H9 (cell line): ENCODE data around the gene PASK. TPM values are rescaled to one million over a fixed set of nuclear protein-coding genes. Genes with fewer than 3 reads are reported as not detected.

Source experiments
- DNase-seq: peaks from one replicate; pipeline ENCODE4 v3.0.0-alpha.2; 2017
- H2AFZ ChIP-seq: one replicate; pipeline ENCODE4 v1.6.1; 2013; ENCODE audit warnings: mild to moderate bottlenecking, low read length, control low read depth, moderate library complexity
- H2AK5ac ChIP-seq: 2 replicates; pipeline ENCODE4 v1.6.1; 2013; ENCODE audit warnings: low read length, control low read depth, mixed read lengths; ENCODE audit not compliant: insufficient read length
- H2BK120ac ChIP-seq: one replicate; pipeline ENCODE4 v1.6.1; 2013; ENCODE audit warnings: low read depth, mild to moderate bottlenecking, low read length, control low read depth, inconsistent platforms; ENCODE audit not compliant: poor library complexity, severe bottlenecking
- H2BK12ac ChIP-seq: 2 replicates; pipeline ENCODE4 v1.6.1; 2013; ENCODE audit warnings: low read length, control low read depth, mixed read lengths, low read depth; ENCODE audit not compliant: insufficient read length
- H2BK15ac ChIP-seq: 2 replicates; pipeline ENCODE4 v1.6.1; 2013; ENCODE audit warnings: low read depth, low read length, control low read depth
- H2BK20ac ChIP-seq: one replicate; pipeline ENCODE4 v1.6.1; 2013; ENCODE audit warnings: low read depth, mild to moderate bottlenecking, low read length, control low read depth, inconsistent platforms; ENCODE audit not compliant: poor library complexity, severe bottlenecking
- H2BK5ac ChIP-seq: 2 replicates; pipeline ENCODE4 v1.6.1; 2013; ENCODE audit warnings: low read length, control low read depth, mixed read lengths; ENCODE audit not compliant: insufficient read length
- H3K14ac ChIP-seq: 2 replicates; pipeline ENCODE4 v1.6.1; 2013; ENCODE audit warnings: low read length, control low read depth; ENCODE audit not compliant: insufficient read depth
- H3K18ac ChIP-seq: 2 replicates; pipeline ENCODE4 v1.6.1; 2013; ENCODE audit warnings: low read depth, mild to moderate bottlenecking, mixed read lengths, low read length, control low read depth; ENCODE audit not compliant: insufficient read length
- H3K23ac ChIP-seq: 2 replicates; pipeline ENCODE4 v1.6.1; 2013; ENCODE audit warnings: low read length, control low read depth, mixed read lengths, low read depth; ENCODE audit not compliant: insufficient read length
- H3K23me2 ChIP-seq: 2 replicates; pipeline ENCODE4 v1.6.1; 2013; ENCODE audit warnings: low read depth, mild to moderate bottlenecking, mixed read lengths, low read length, control low read depth; ENCODE audit not compliant: insufficient read length, poor library complexity, severe bottlenecking
- H3K27ac ChIP-seq: 2 replicates; pipeline ENCODE4 v1.5.1; 2013; ENCODE audit warnings: low read length, control low read depth, mixed read lengths, low read depth; ENCODE audit not compliant: insufficient read length
- H3K27me3 ChIP-seq: 2 replicates; pipeline ENCODE4 v1.6.1; 2013; ENCODE audit warnings: low read length, control low read depth, inconsistent platforms; ENCODE audit not compliant: insufficient read depth
- H3K4ac ChIP-seq: 2 replicates; pipeline ENCODE4 v1.6.1; 2013; ENCODE audit warnings: low read depth, mild to moderate bottlenecking, control low read depth, inconsistent platforms, low read length, moderate library complexity
- H3K4me1 ChIP-seq: 2 replicates; pipeline ENCODE4 v1.6.1; 2013; ENCODE audit warnings: low read length, control low read depth, inconsistent platforms; ENCODE audit not compliant: insufficient read depth
- H3K4me2 ChIP-seq: 2 replicates; pipeline ENCODE4 v1.6.1; 2013; ENCODE audit warnings: low read length, control low read depth, mixed read lengths; ENCODE audit not compliant: insufficient read length, insufficient read depth
- H3K56ac ChIP-seq: 2 replicates; pipeline ENCODE4 v1.6.1; 2013; ENCODE audit warnings: low read depth, mild to moderate bottlenecking, mixed read lengths, low read length, control low read depth; ENCODE audit not compliant: insufficient read length
- H3K79me1 ChIP-seq: 2 replicates; pipeline ENCODE4 v1.6.1; 2013; ENCODE audit warnings: low read depth, mild to moderate bottlenecking, moderate library complexity, low read length, control low read depth, inconsistent platforms; ENCODE audit not compliant: insufficient read depth, poor library complexity, severe bottlenecking
- H3K79me2 ChIP-seq: 2 replicates; pipeline ENCODE4 v1.6.1; 2013; ENCODE audit warnings: low read length, control low read depth, inconsistent platforms; ENCODE audit not compliant: insufficient read depth
- H3K9ac ChIP-seq: 2 replicates; pipeline ENCODE4 v1.6.1; 2013; ENCODE audit warnings: low read length, control low read depth, mixed read lengths; ENCODE audit not compliant: insufficient read length; ENCODE audit errors: extremely low read depth
- H3K9me3 ChIP-seq: one replicate; pipeline ENCODE4 v1.6.1; 2013; ENCODE audit warnings: low read depth, low read length, inconsistent platforms; ENCODE audit not compliant: control insufficient read depth
- H3T11ph ChIP-seq: one replicate; pipeline ENCODE4 v1.6.1; 2013; ENCODE audit warnings: mild to moderate bottlenecking, low read length, control low read depth, inconsistent platforms
- H4K20me1 ChIP-seq: one replicate; pipeline ENCODE4 v1.6.1; 2013; ENCODE audit not compliant: control insufficient read depth, insufficient read length, insufficient read depth
- H4K5ac ChIP-seq: 2 replicates; pipeline ENCODE4 v1.6.1; 2013; ENCODE audit warnings: low read depth, mild to moderate bottlenecking, mixed read lengths, low read length, control low read depth; ENCODE audit not compliant: insufficient read length
- H4K8ac ChIP-seq: replicated peaks from 2 replicates; pipeline ENCODE4 v1.6.1; 2013; ENCODE audit warnings: low read length, control low read depth, mixed read lengths, low read depth; ENCODE audit not compliant: insufficient read length
- H4K91ac ChIP-seq: 2 replicates; pipeline ENCODE4 v1.6.1; 2013; ENCODE audit warnings: low read depth, mild to moderate bottlenecking, moderate library complexity, mixed read lengths, low read length, control low read depth; ENCODE audit not compliant: insufficient read length
- H3K27ac Mint-ChIP-seq, 3 experiments: 2 replicates in 2 of 3; 3 replicates in 1 of 3; pipeline ENCODE4 v1.8.0; 2020 to 2021; ENCODE audit warnings: mixed read lengths in 3 of 3, mild to moderate bottlenecking in 1 of 3, moderate library complexity in 1 of 3
- H3K27me3 Mint-ChIP-seq: 2 replicates; pipeline ENCODE4 v1.8.0; 2021; ENCODE audit warnings: low read depth, mild to moderate bottlenecking, moderate library complexity, mixed read lengths
- H3K36me3 Mint-ChIP-seq, 3 experiments: 2 replicates in 2 of 3; 3 replicates in 1 of 3; pipeline ENCODE4 v1.8.0; 2020 to 2021; ENCODE audit warnings: low read depth in 3 of 3, mixed read lengths in 3 of 3; ENCODE audit not compliant: insufficient read depth in 1 of 3
- H3K4me1 Mint-ChIP-seq, 2 experiments: 2 replicates each; pipeline ENCODE4 v1.8.0; 2020; ENCODE audit warnings: mixed read lengths in 2 of 2
- H3K4me3 Mint-ChIP-seq, 2 experiments: 2 replicates in 1 of 2; 3 replicates in 1 of 2; pipeline ENCODE4 v1.8.0; 2020 to 2021; ENCODE audit warnings: mild to moderate bottlenecking in 2 of 2, mixed read lengths in 2 of 2, moderate library complexity in 1 of 2
- H3K9me3 Mint-ChIP-seq, 2 experiments: 2 replicates in 1 of 2; 3 replicates in 1 of 2; pipeline ENCODE4 v1.8.0; 2020; ENCODE audit warnings: mild to moderate bottlenecking in 2 of 2, mixed read lengths in 2 of 2, moderate library complexity in 1 of 2
- CTCF ChIP-seq: fragments of 200-600 bp; sonication (generic); conservative IDR thresholded peaks from 3 replicates; pipeline ENCODE4 v1.8.0; 2021; ENCODE audit warnings: antibody characterized with exemption, mild to moderate bottlenecking
- WGBS: extraction: QIAGEN DNeasy Blood & Tissue Kit; methylation state at CpG from one replicate; pipeline ENCODE4 v1.1.7; 2013; ENCODE audit warnings: missing lambda C conversion rate, low lambda C conversion rate, mixed read lengths; ENCODE audit not compliant: insufficient read length; ENCODE audit errors: extremely low coverage; 5-methylcytosine and 5-hydroxymethylcytosine counted together
- total RNA-seq: library from RNA; stranded (reverse); gene quantifications from 2 replicates; pipeline ENCODE4 v1.2.1, GENCODE V29; 2021

The PASK gene
- total RNA-seq, 1 experiment from 2014 or later: 68.0 TPM

- no peak for TF ChIP-seq CTCF
- Histone ChIP-seq H3K79me1 (no peaks in the 10 kb centered on the region), H3K14ac (no peak overlapping the region), H3K4me1 (peaks cover 6% of the 10 kb centered on the region; the same call in 1 of the 2 replicates), H2BK15ac (no peak overlapping the region), H2AFZ (no peak overlapping the region), H2BK120ac (no peak overlapping the region), H3K56ac (no peak overlapping the region), H3K18ac (no peak overlapping the region), H3K4ac (no peak overlapping the region), H3K23ac (no peak overlapping the region), H2BK5ac (no peak overlapping the region), H4K5ac (no peak overlapping the region), H3T11ph (no peak overlapping the region), H2BK12ac (no peak overlapping the region), H4K8ac (no peak overlapping the region), H3K23me2 (no peaks in the 10 kb centered on the region), H3K79me2 (no peaks in the 10 kb centered on the region), H4K20me1 (no peaks in the 10 kb centered on the region), H3K9me3 (no peaks in the 10 kb centered on the region), H3K4me2 (no peak overlapping the region), H2AK5ac (no peak overlapping the region), H2BK20ac (no peak overlapping the region), H3K9ac (no peak overlapping the region), H3K27ac (no peak overlapping the region), H3K27me3 (no peaks in the 10 kb centered on the region), H4K91ac (no peak overlapping the region)
- no peak for DNase-seq
- H3K9me3 Mint-ChIP-seq: no peaks in the 10 kb centered on the region
- H3K27me3 Mint-ChIP-seq: no peaks in the 10 kb centered on the region
- no peak overlapping the region for H3K27ac Mint-ChIP-seq
- no peak overlapping the region for H3K4me3 Mint-ChIP-seq
- peaks cover 17 to 23% of the 10 kb centered on the region in 2 experiments for H3K4me1 Mint-ChIP-seq
- no CpG with 5 or more reads among the region's 10 CpGs for WGBS
- H3K36me3 Mint-ChIP-seq: peaks cover 24 to 75% (median 66%) of the 10 kb centered on the region in 3 experiments
Observed at GRCh38 chr2:241091201-241091600, 58.1 kb downstream of the PASK start.
